Measurements from ENCODE around the gene CALHM3. TPM values are rescaled to one million over a fixed set of nuclear protein-coding genes. Genes with fewer than 3 reads are reported as not detected.
"Not testable (repeated sequence)": the region's sequence is repeated elsewhere in the genome, so short reads cannot be mapped to it uniquely, and the experiment has no call there.

The CALHM3 gene
- total RNA-seq, result not detected
- polyA plus RNA-seq, result not detected
- long read RNA-seq, donor 1, result 0 reads
- long read RNA-seq, donor 2, result 0 reads
- long read RNA-seq, donor 3, result 0 reads
- long read RNA-seq, donor 4, result 0 reads

GRCh38 chr10:103479135-103479534 is at the start of gene CALHM3:
TSS of gene CALHM3 (minus strand) at chr10:103479240. CDS start at chr10:103479032, 208 bp downstream.
- Histone ChIP-seq H3K4me1 (ENCODE audit: control insufficient read depth, insufficient read depth, low read length) (no peaks in the 10 kb centered on the region), H3K27ac (ENCODE audit: low read length) (no peak within 1 kb of the TSS), H3K4me3 (ENCODE audit: low read length) (no peak within 1 kb of the TSS), H3K27me3 (ENCODE audit: control insufficient read depth, insufficient read depth) (no peaks in the 10 kb centered on the region), H3K9me3 (ENCODE audit: control insufficient read depth, low read length) (no peaks in the 10 kb centered on the region)
- 75% methylated on average over 7 of the region's 7 CpGs for WGBS
- ATAC-seq, result peak in 1 of 2 donors; percentile 54
- intact Hi-C loops (cut with DNase I), result no loop called here
- no peak for DNase-seq

GRCh38 chr10:103528549-103528948 is 49.5 kb upstream of the CALHM3 start:
- ATAC-seq (no peak), DNase-seq (no peak)
- Histone ChIP-seq H3K4me1 (ENCODE audit: control insufficient read depth, insufficient read depth, low read length) (no peaks in the 10 kb centered on the region), H3K27ac (ENCODE audit: low read length) (no peak overlapping the region), H3K27me3 (ENCODE audit: control insufficient read depth, insufficient read depth) (no peaks in the 10 kb centered on the region), H3K9me3 (ENCODE audit: control insufficient read depth, low read length) (no peaks in the 10 kb centered on the region), H3K4me3 (ENCODE audit: low read length) (no peak overlapping the region)
- intact Hi-C loops (cut with DNase I), result no loop called here

GRCh38 chr10:103527476-103527875 is 48.4 kb upstream of the CALHM3 start:
- H3K27me3 ChIP-seq (ENCODE audit: control insufficient read depth, insufficient read depth); ATAC-seq; H3K27ac ChIP-seq (ENCODE audit: low read length); H3K4me3 ChIP-seq (ENCODE audit: low read length); DNase-seq; H3K9me3 ChIP-seq (ENCODE audit: control insufficient read depth, low read length); H3K4me1 ChIP-seq (ENCODE audit: control insufficient read depth, insufficient read depth, low read length); intact Hi-C loops (cut with DNase I): not testable (repeated sequence)
- 47% methylated on average over 2 of the region's 2 CpGs for WGBS

- Histone ChIP-seq H3K27me3 (ENCODE audit: control insufficient read depth, insufficient read depth) (no peaks in the 10 kb centered on the region), H3K27ac (ENCODE audit: low read length) (no peak overlapping the region), H3K4me1 (ENCODE audit: control insufficient read depth, insufficient read depth, low read length) (no peaks in the 10 kb centered on the region), H3K4me3 (ENCODE audit: low read length) (no peak overlapping the region), H3K9me3 (ENCODE audit: control insufficient read depth, low read length) (no peaks in the 10 kb centered on the region)
- ATAC-seq (no peak), DNase-seq (no peak)
- intact Hi-C loops (cut with DNase I), result no loop called here
Measured at GRCh38 chr10:103525901-103526300, 46.9 kb upstream of the CALHM3 start.

GRCh38 chr10:103523683-103524082 is 44.6 kb upstream of the CALHM3 start:
- Histone ChIP-seq H3K4me1 (ENCODE audit: control insufficient read depth, insufficient read depth, low read length) (no peaks in the 10 kb centered on the region), H3K9me3 (ENCODE audit: control insufficient read depth, low read length) (no peaks in the 10 kb centered on the region), H3K27me3 (ENCODE audit: control insufficient read depth, insufficient read depth) (no peaks in the 10 kb centered on the region), H3K4me3 (ENCODE audit: low read length) (no peak overlapping the region), H3K27ac (ENCODE audit: low read length) (no peak overlapping the region)
- ATAC-seq (no peak), DNase-seq (no peak)
- intact Hi-C loops (cut with DNase I), result no loop called here
- WGBS, result 90% methylated on average over 4 of the region's 4 CpGs

- intact Hi-C loops (cut with DNase I); ATAC-seq; H3K27ac ChIP-seq (ENCODE audit: low read length); H3K4me3 ChIP-seq (ENCODE audit: low read length); DNase-seq; H3K4me1 ChIP-seq (ENCODE audit: control insufficient read depth, insufficient read depth, low read length); H3K9me3 ChIP-seq (ENCODE audit: control insufficient read depth, low read length); H3K27me3 ChIP-seq (ENCODE audit: control insufficient read depth, insufficient read depth): not testable (repeated sequence)
- 84% methylated on average over 7 of the region's 7 CpGs for WGBS
Measured at GRCh38 chr10:103522006-103522405, 43.0 kb upstream of the CALHM3 start.

GRCh38 chr10:103519798-103520197 is 40.8 kb upstream of the CALHM3 start:
- no peaks in the 10 kb centered on the region for H3K9me3 ChIP-seq (ENCODE audit: control insufficient read depth, low read length)
- no peaks in the 10 kb centered on the region for H3K27me3 ChIP-seq (ENCODE audit: control insufficient read depth, insufficient read depth)
- no peak overlapping the region for H3K27ac ChIP-seq (ENCODE audit: low read length)
- intact Hi-C loops (cut with DNase I), result no loop called here
- WGBS, result 79% methylated on average over 4 of the region's 4 CpGs
- DNase-seq (no peak), ATAC-seq (no peak)
- H3K4me3 ChIP-seq (ENCODE audit: low read length), result no peak overlapping the region
- no peaks in the 10 kb centered on the region for H3K4me1 ChIP-seq (ENCODE audit: control insufficient read depth, insufficient read depth, low read length)

- H3K4me3 ChIP-seq (ENCODE audit: low read length), result no peak overlapping the region
- no peaks in the 10 kb centered on the region for H3K9me3 ChIP-seq (ENCODE audit: control insufficient read depth, low read length)
- 99% methylated on average over 5 of the region's 5 CpGs for WGBS
- no peaks in the 10 kb centered on the region for H3K27me3 ChIP-seq (ENCODE audit: control insufficient read depth, insufficient read depth)
- no peaks in the 10 kb centered on the region for H3K4me1 ChIP-seq (ENCODE audit: control insufficient read depth, insufficient read depth, low read length)
- H3K27ac ChIP-seq (ENCODE audit: low read length), result no peak overlapping the region
- intact Hi-C loops (cut with DNase I), result no loop called here
- no peak for DNase-seq
- ATAC-seq, result no peak
Measured at GRCh38 chr10:103517234-103518085, 38.4 kb upstream of the CALHM3 start.

GRCh38 chr10:103514244-103514643 is 35.2 kb upstream of the CALHM3 start:
- no peak overlapping the region for H3K27ac ChIP-seq (ENCODE audit: low read length)
- H3K9me3 ChIP-seq (ENCODE audit: control insufficient read depth, low read length), result no peaks in the 10 kb centered on the region
- intact Hi-C loops (cut with DNase I), result no loop called here
- DNase-seq (no peak), ATAC-seq (no peak)
- H3K4me3 ChIP-seq (ENCODE audit: low read length), result no peak overlapping the region
- no peaks in the 10 kb centered on the region for H3K4me1 ChIP-seq (ENCODE audit: control insufficient read depth, insufficient read depth, low read length)
- no peaks in the 10 kb centered on the region for H3K27me3 ChIP-seq (ENCODE audit: control insufficient read depth, insufficient read depth)
- 95% methylated on average over 5 of the region's 5 CpGs for WGBS

GRCh38 chr10:103513380-103514060 is 34.5 kb upstream of the CALHM3 start:
- 95% methylated on average over 8 of the region's 8 CpGs for WGBS
- Histone ChIP-seq H3K4me1 (ENCODE audit: control insufficient read depth, insufficient read depth, low read length) (no peaks in the 10 kb centered on the region), H3K27me3 (ENCODE audit: control insufficient read depth, insufficient read depth) (no peaks in the 10 kb centered on the region), H3K9me3 (ENCODE audit: control insufficient read depth, low read length) (no peaks in the 10 kb centered on the region), H3K27ac (ENCODE audit: low read length) (no peak overlapping the region), H3K4me3 (ENCODE audit: low read length) (no peak overlapping the region)
- ATAC-seq (no peak), DNase-seq (no peak)
- intact Hi-C loops (cut with DNase I), result no loop called here

GRCh38 chr10:103512591-103513379 is 33.7 kb upstream of the CALHM3 start:
- ATAC-seq (no peak), DNase-seq (no peak)
- Histone ChIP-seq H3K27me3 (ENCODE audit: control insufficient read depth, insufficient read depth) (no peaks in the 10 kb centered on the region), H3K27ac (ENCODE audit: low read length) (no peak overlapping the region), H3K9me3 (ENCODE audit: control insufficient read depth, low read length) (no peaks in the 10 kb centered on the region), H3K4me3 (ENCODE audit: low read length) (no peak overlapping the region), H3K4me1 (ENCODE audit: control insufficient read depth, insufficient read depth, low read length) (no peaks in the 10 kb centered on the region)
- intact Hi-C loops (cut with DNase I), result no loop called here
- WGBS, result 89% methylated on average over 13 of the region's 13 CpGs
